Chondrocyte (in vitro differentiated cells): ENCODE results near the gene GSK3B. TPM values are rescaled to one million over a fixed set of nuclear protein-coding genes. Genes with fewer than 3 reads are reported as not detected.
"Not testable (repeated sequence)": the region's sequence is repeated elsewhere in the genome, so short reads cannot be mapped to it uniquely, and the experiment has no call there.

ENCODE experiments used
- DNase-seq: peaks from one replicate; pipeline ENCODE4 v3.0.0; 2021; ENCODE audit warnings: mixed read lengths, low spot score
- H3K27ac Mint-ChIP-seq: one replicate; pipeline ENCODE4 v1.8.0; 2021; ENCODE audit warnings: mild to moderate bottlenecking, moderate library complexity, mixed read lengths; ENCODE audit not compliant: unreplicated experiment
- H3K27me3 Mint-ChIP-seq: 2 replicates; pipeline ENCODE4 v1.8.0; 2021; ENCODE audit warnings: low read depth, mixed read lengths
- H3K36me3 Mint-ChIP-seq: 2 replicates; pipeline ENCODE4 v1.8.0; 2021; ENCODE audit warnings: low read depth, mixed read lengths
- H3K4me1 Mint-ChIP-seq: 2 replicates; pipeline ENCODE4 v1.8.0; 2021; ENCODE audit warnings: low read depth, mild to moderate bottlenecking, mixed read lengths
- H3K4me3 Mint-ChIP-seq: one replicate; pipeline ENCODE4 v1.8.0; 2021; ENCODE audit warnings: mild to moderate bottlenecking, moderate library complexity, mixed read lengths; ENCODE audit not compliant: unreplicated experiment
- H3K9me3 Mint-ChIP-seq: 2 replicates; pipeline ENCODE4 v1.8.0; 2021; ENCODE audit warnings: low read depth, mixed read lengths
- CTCF ChIP-seq: fragments of 200-600 bp; sonication (generic); IDR thresholded peaks from 2 replicates; pipeline ENCODE4 v1.5.0; 2021; ENCODE audit warnings: antibody characterized with exemption, mild to moderate bottlenecking, moderate library complexity
- total RNA-seq: library from RNA; stranded (reverse); gene quantifications from 3 replicates; pipeline ENCODE4 v1.2.1, GENCODE V29; 2021

Gene GSK3B
- total RNA-seq, 1 donor from 2014 or later: 73.0 TPM

- H3K27ac Mint-ChIP-seq: no peak overlapping the region
- H3K4me1 Mint-ChIP-seq: no peaks in the 10 kb centered on the region
- H3K4me3 Mint-ChIP-seq: no peak overlapping the region
- no peak for TF ChIP-seq CTCF
- peaks cover 9% of the 10 kb centered on the region for H3K36me3 Mint-ChIP-seq
- no peak for DNase-seq
- H3K27me3 Mint-ChIP-seq: no peaks in the 10 kb centered on the region
- no peaks in the 10 kb centered on the region for H3K9me3 Mint-ChIP-seq
These were observed 195.6 kb downstream of the GSK3B start for GRCh38 chr3:119898478-119899191.

DNA sequence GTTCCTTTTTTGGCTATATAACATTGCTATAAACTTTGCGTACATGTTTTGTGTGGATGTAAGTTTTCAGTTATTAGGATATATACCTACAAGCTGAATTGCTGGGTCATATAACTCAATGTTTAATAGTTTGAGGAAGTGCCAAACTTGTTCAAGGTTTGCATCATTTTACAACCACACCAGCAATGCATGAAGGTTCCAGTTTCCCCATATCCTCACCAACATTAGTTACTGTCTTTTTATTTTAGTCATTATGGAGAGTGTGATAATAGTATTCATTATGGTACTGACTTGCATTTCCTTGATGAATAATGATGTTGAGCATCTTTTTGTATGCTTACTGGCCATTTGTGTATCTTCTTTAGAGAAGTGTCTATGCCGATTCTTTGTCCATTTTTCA is 200.1 kb downstream of the GSK3B start:
- H3K36me3 Mint-ChIP-seq: peaks cover 15% of the 10 kb centered on the region
- DNase-seq: no peak
- peaks cover 3% of the 10 kb centered on the region for H3K9me3 Mint-ChIP-seq
- H3K27me3 Mint-ChIP-seq: no peaks in the 10 kb centered on the region
- no peak overlapping the region for H3K27ac Mint-ChIP-seq
- peaks cover 9% of the 10 kb centered on the region for H3K4me1 Mint-ChIP-seq
- no peak overlapping the region for H3K4me3 Mint-ChIP-seq
- no peak for TF ChIP-seq CTCF

- TF ChIP-seq CTCF: no peak
- no peak overlapping the region for H3K4me3 Mint-ChIP-seq
- H3K27ac Mint-ChIP-seq: no peak overlapping the region
These were observed 200.5 kb downstream of the GSK3B start for GRCh38 chr3:119893769-119894168.

GRCh38 chr3:119891944-119892721 is 202.1 kb downstream of the GSK3B start:
- TF ChIP-seq CTCF: peak; percentile 93
- Mint-ChIP-seq H3K27ac (peak overlapping the region; percentile 47), H3K36me3 (peaks cover 31% of the 10 kb centered on the region), H3K27me3 (no peaks in the 10 kb centered on the region), H3K9me3 (peaks cover 14% of the 10 kb centered on the region), H3K4me1 (peaks cover 9% of the 10 kb centered on the region), H3K4me3 (no peak overlapping the region)
- no peak for DNase-seq

More at GRCh38 chr3:119893769-119894168, 200.5 kb downstream of the GSK3B start:
- DNase-seq: no peak
- peaks cover 6% of the 10 kb centered on the region for H3K9me3 Mint-ChIP-seq
- peaks cover 9% of the 10 kb centered on the region for H3K4me1 Mint-ChIP-seq
- peaks cover 19% of the 10 kb centered on the region for H3K36me3 Mint-ChIP-seq
- no peaks in the 10 kb centered on the region for H3K27me3 Mint-ChIP-seq

DNA sequence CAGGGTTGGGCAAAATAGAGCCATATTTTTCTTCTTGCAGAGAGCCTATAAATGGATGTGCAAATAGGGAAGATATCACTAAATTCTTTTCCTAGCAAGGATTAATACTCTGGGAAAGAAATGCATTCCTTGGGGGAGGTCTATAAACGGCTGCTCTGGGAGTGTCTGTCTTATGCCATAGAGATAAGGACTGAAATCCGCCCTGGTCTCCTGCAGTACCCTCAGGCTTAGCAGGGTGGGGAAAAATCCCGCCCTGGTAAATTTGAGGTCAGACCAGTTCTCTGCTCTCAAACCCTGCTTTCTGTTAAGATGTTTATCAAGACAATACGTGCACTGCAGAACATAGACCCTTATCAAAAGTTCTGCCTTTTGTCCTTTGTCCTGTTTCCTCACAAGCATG is 205.6 kb downstream of the GSK3B start:
- H3K4me1 Mint-ChIP-seq, H3K27me3 Mint-ChIP-seq, H3K4me3 Mint-ChIP-seq, DNase-seq, H3K27ac Mint-ChIP-seq: not testable (repeated sequence)
- peaks cover 28% of the 10 kb centered on the region for H3K36me3 Mint-ChIP-seq
- H3K9me3 Mint-ChIP-seq: peaks cover 14% of the 10 kb centered on the region
